HFF-Myc (cell line): ENCODE measurements around the gene SLC31A1.
"Not testable (repeated sequence)": the region's sequence is repeated elsewhere in the genome, so short reads cannot be mapped to it uniquely, and the experiment has no call there.

Source experiments
- DNase-seq: peaks from one replicate; pipeline ENCODE4 v3.0.0-alpha.2; 2011; ENCODE audit warnings: low read depth; ENCODE audit errors: extremely low read depth
- H3K4me3 ChIP-seq: replicated peaks from 2 replicates; pipeline ENCODE4 v1.5.1; 2011; ENCODE audit warnings: low read depth, mild to moderate bottlenecking, control low read depth, low read length
- CTCF ChIP-seq: IDR thresholded peaks from 2 replicates; pipeline ENCODE4 v1.5.1; 2012; ENCODE audit warnings: mild to moderate bottlenecking, low read depth, low read length, control low read depth; ENCODE audit errors: missing control alignments

SLC31A1 gene

GRCh38 chr9:113227436-113227835, 6.1 kb downstream of the SLC31A1 start:
- H3K4me3 ChIP-seq, result no peak overlapping the region
- no peak for TF ChIP-seq CTCF
- DNase-seq, result no peak

GRCh38 chr9:113228130-113228665, 6.9 kb downstream of the SLC31A1 start:
- no peak for DNase-seq
- H3K4me3 ChIP-seq, result no peak overlapping the region
- no peak for TF ChIP-seq CTCF

GRCh38 chr9:113231701-113232100, 10.4 kb downstream of the SLC31A1 start:
- H3K4me3 ChIP-seq, result no peak overlapping the region
- DNase-seq, result no peak
- no peak for TF ChIP-seq CTCF

GRCh38 chr9:113235701-113236255, 14.4 kb downstream of the SLC31A1 start:
- H3K4me3 ChIP-seq, DNase-seq: not testable (repeated sequence)

GRCh38 chr9:113237026-113237425, 15.7 kb downstream of the SLC31A1 start:
- no peak for DNase-seq
- TF ChIP-seq CTCF, result no peak
- no peak overlapping the region for H3K4me3 ChIP-seq

GRCh38 chr9:113238202-113238858, 17.0 kb downstream of the SLC31A1 start:
- no peak for TF ChIP-seq CTCF
- no peak for DNase-seq
- H3K4me3 ChIP-seq, result no peak overlapping the region

GRCh38 chr9:113238859-113239232, 17.5 kb downstream of the SLC31A1 start:
- no peak overlapping the region for H3K4me3 ChIP-seq
- DNase-seq, result no peak
- TF ChIP-seq CTCF, result no peak
